NT2/D1 (cell line): Measurements from ENCODE around the gene F9.

Experiments
- SUZ12 ChIP-seq: IDR thresholded peaks from 2 replicates; pipeline ENCODE4 v1.6.1; 2011; ENCODE audit not compliant: insufficient read length, insufficient read depth; ENCODE audit errors: extremely low read depth
- YY1 ChIP-seq: IDR thresholded peaks from 2 replicates; pipeline ENCODE4 v1.6.1; 2011; ENCODE audit not compliant: insufficient read length, insufficient read depth

GRCh38 chrX:139560221-139560620 is 29.7 kb downstream of the F9 start:
- TF ChIP-seq YY1 (no peak), SUZ12 (no peak)
